ENCODE data around the gene ECHS1. TPM values are rescaled to one million over a fixed set of nuclear protein-coding genes. Genes with fewer than 3 reads are reported as not detected.

The ECHS1 gene
- polyA plus RNA-seq, 3 donors = 34.6 to 102 (median 85.1) TPM

GRCh38 chr10:133336577-133337369, 36.4 kb downstream of the ECHS1 start, which contains the start of gene CALY:
TSS of gene CALY (minus strand) at chr10:133336896. CDS start at chr10:133328989, 7,907 bp downstream.
- intact Hi-C loops (cut with micrococcal nuclease) = no loop called here
- peak within 1 kb of the TSS; percentile 48 for H3K4me2 ChIP-seq (replicated peaks; ENCODE audit: extremely low read depth, low read length, poor library complexity, severe bottlenecking)
- peak within 1 kb of the TSS; percentile 9 to 70 for H3K4me3 Mint-ChIP-seq
- H3K9me3 Mint-ChIP-seq = peaks cover 0 to 16% (median 8%) of the 10 kb centered on the region in 7 donors
- peaks cover 7% of the 10 kb centered on the region for H3K4me1 Mint-ChIP-seq
- 14% methylated on average over 62 of the region's 63 CpGs for WGBS (ENCODE audit: insufficient coverage)
- no peak for DNase-seq
- H2AFZ ChIP-seq (ENCODE audit: insufficient read depth, low read depth, low read length, poor library complexity, severe bottlenecking) = peak within 1 kb of the TSS; percentile 41
- H3K9ac ChIP-seq (ENCODE audit: insufficient read depth, low read length, poor library complexity, severe bottlenecking) = no peak within 1 kb of the TSS
- H3K27me3 Mint-ChIP-seq (ENCODE audit: low read depth in 3 of 3) = peaks cover 28 to 44% (median 38%) of the 10 kb centered on the region in 3 donors
- TF ChIP-seq, protein P1, sequence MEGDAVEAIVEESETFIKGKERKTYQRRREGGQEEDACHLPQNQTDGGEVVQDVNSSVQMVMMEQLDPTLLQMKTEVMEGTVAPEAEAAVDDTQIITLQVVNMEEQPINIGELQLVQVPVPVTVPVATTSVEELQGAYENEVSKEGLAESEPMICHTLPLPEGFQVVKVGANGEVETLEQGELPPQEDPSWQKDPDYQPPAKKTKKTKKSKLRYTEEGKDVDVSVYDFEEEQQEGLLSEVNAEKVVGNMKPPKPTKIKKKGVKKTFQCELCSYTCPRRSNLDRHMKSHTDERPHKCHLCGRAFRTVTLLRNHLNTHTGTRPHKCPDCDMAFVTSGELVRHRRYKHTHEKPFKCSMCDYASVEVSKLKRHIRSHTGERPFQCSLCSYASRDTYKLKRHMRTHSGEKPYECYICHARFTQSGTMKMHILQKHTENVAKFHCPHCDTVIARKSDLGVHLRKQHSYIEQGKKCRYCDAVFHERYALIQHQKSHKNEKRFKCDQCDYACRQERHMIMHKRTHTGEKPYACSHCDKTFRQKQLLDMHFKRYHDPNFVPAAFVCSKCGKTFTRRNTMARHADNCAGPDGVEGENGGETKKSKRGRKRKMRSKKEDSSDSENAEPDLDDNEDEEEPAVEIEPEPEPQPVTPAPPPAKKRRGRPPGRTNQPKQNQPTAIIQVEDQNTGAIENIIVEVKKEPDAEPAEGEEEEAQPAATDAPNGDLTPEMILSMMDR (IDR thresholded peaks at IDR 0.05) = no peak
- no peak within 1 kb of the TSS for H3K27ac Mint-ChIP-seq
- peaks cover 7 to 12% of the 10 kb centered on the region in 2 donors for H3K4me1 ChIP-seq (ENCODE audit: control insufficient read depth in 1 of 2, insufficient read depth in 2 of 2, low read length in 2 of 2)
- H3K9me3 ChIP-seq (replicated peaks in 1 of 2; ENCODE audit: control insufficient read depth in 1 of 2, insufficient read depth in 1 of 2, low read length in 2 of 2) = peaks cover 5 to 33% of the 10 kb centered on the region in 2 donors
- peaks cover 9 to 55% of the 10 kb centered on the region in 2 donors for H3K27me3 ChIP-seq (ENCODE audit: control insufficient read depth in 2 of 2, insufficient read depth in 2 of 2, low read length in 2 of 2)
- peak within 1 kb of the TSS in 1 of 3 experiments; percentile 44 for H3K4me3 ChIP-seq (replicated peaks in 1 of 3; ENCODE audit: low read depth in 2 of 3, low read length in 3 of 3)
- H3K36me3 Mint-ChIP-seq = no peaks in the 10 kb centered on the region
- H3K36me3 ChIP-seq (replicated peaks in 1 of 2; ENCODE audit: control insufficient read depth in 1 of 2, insufficient read depth in 2 of 2, low read length in 2 of 2) = no peaks in the 10 kb centered on the region
- H4K20me1 ChIP-seq (ENCODE audit: insufficient read depth, low read length) = no peaks in the 10 kb centered on the region
- no peaks in the 10 kb centered on the region for H3K79me2 ChIP-seq (ENCODE audit: insufficient read depth, low read length)
- no peak within 1 kb of the TSS for H3K27ac ChIP-seq (ENCODE audit: low read depth in 1 of 2, low read length in 2 of 2)

- Mint-ChIP-seq H3K9me3 (peaks cover 0 to 18% (median 8%) of the 10 kb centered on the region in 7 donors), H3K36me3 (no peaks in the 10 kb centered on the region), H3K27ac (no peak overlapping the region), H3K4me1 (peaks cover 7% of the 10 kb centered on the region), H3K4me3 (no peak overlapping the region), H3K27me3 (ENCODE audit: low read depth in 3 of 3) (peaks cover 28 to 43% (median 38%) of the 10 kb centered on the region in 3 donors)
- Histone ChIP-seq H3K36me3 (replicated peaks in 1 of 2; ENCODE audit: control insufficient read depth in 1 of 2, insufficient read depth in 2 of 2, low read length in 2 of 2) (no peaks in the 10 kb centered on the region), H3K79me2 (ENCODE audit: insufficient read depth, low read length) (no peaks in the 10 kb centered on the region), H3K4me2 (replicated peaks; ENCODE audit: extremely low read depth, low read length, poor library complexity, severe bottlenecking) (peak overlapping the region; percentile 48), H3K4me3 (replicated peaks in 1 of 3; ENCODE audit: low read depth in 2 of 3, low read length in 3 of 3) (peak overlapping the region in 1 of 3 experiments; percentile 44), H3K27ac (ENCODE audit: low read depth in 1 of 2, low read length in 2 of 2) (no peak overlapping the region), H2AFZ (ENCODE audit: insufficient read depth, low read depth, low read length, poor library complexity, severe bottlenecking) (no peak overlapping the region), H4K20me1 (ENCODE audit: insufficient read depth, low read length) (no peaks in the 10 kb centered on the region), H3K9ac (ENCODE audit: insufficient read depth, low read length, poor library complexity, severe bottlenecking) (no peak overlapping the region), H3K9me3 (replicated peaks in 1 of 2; ENCODE audit: control insufficient read depth in 1 of 2, insufficient read depth in 1 of 2, low read length in 2 of 2) (peaks cover 5 to 33% of the 10 kb centered on the region in 2 donors), H3K27me3 (ENCODE audit: control insufficient read depth in 2 of 2, insufficient read depth in 2 of 2, low read length in 2 of 2) (peaks cover 11 to 58% of the 10 kb centered on the region in 2 donors), H3K4me1 (ENCODE audit: control insufficient read depth in 1 of 2, insufficient read depth in 2 of 2, low read length in 2 of 2) (peaks cover 7 to 12% of the 10 kb centered on the region in 2 donors)
- no peak for DNase-seq
- intact Hi-C loops (cut with micrococcal nuclease) = no loop called here
- TF ChIP-seq, protein P1 (IDR thresholded peaks at IDR 0.05) = no peak
- 9% methylated on average over 34 of the region's 41 CpGs for WGBS (ENCODE audit: insufficient coverage)
These were observed 37.0 kb downstream of the ECHS1 start for GRCh38 chr10:133336118-133336576.

Measured in CD14-positive monocyte (primary cell).